Measurements from ENCODE around the gene SUPT20H.
A peak's percentile ranks its signal among the peaks of the same experiment; 100 is the strongest.

The SUPT20H gene

GRCh38 chr13:37001921-37002250 lies 57.6 kb downstream of the SUPT20H start:
- POLR2A ChIA-PET = interaction anchor here (1.9 kb wide), 1 partner anchor 9 kb away, joined by 5 read pairs; no protein-coding TSS in a partner anchor
- DNase-seq (ENCODE audit: extremely low spot score) = no peak
- CTCF ChIA-PET = interaction anchor here (0.9 to 2.8 kb wide), 5 partner anchors 9 to 144 kb away, joined by 3 to 13 read pairs (median 4); no protein-coding TSS in a partner anchor
- TF ChIP-seq, protein P1, sequence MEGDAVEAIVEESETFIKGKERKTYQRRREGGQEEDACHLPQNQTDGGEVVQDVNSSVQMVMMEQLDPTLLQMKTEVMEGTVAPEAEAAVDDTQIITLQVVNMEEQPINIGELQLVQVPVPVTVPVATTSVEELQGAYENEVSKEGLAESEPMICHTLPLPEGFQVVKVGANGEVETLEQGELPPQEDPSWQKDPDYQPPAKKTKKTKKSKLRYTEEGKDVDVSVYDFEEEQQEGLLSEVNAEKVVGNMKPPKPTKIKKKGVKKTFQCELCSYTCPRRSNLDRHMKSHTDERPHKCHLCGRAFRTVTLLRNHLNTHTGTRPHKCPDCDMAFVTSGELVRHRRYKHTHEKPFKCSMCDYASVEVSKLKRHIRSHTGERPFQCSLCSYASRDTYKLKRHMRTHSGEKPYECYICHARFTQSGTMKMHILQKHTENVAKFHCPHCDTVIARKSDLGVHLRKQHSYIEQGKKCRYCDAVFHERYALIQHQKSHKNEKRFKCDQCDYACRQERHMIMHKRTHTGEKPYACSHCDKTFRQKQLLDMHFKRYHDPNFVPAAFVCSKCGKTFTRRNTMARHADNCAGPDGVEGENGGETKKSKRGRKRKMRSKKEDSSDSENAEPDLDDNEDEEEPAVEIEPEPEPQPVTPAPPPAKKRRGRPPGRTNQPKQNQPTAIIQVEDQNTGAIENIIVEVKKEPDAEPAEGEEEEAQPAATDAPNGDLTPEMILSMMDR (IDR thresholded peaks at IDR 0.05; ENCODE audit: control extremely low read depth, extremely low read depth, low read depth, missing control alignments) = no peak

GRCh38 chr13:36999054-36999714 lies 60.3 kb downstream of the SUPT20H start, which contains the start of gene ALG5:
ALG5 (minus strand) TSS chr13:36999340; CDS start chr13:36999300, 40 bp downstream.
- ChIA-PET POLR2A (no interaction called here), CTCF (interaction anchor here (0.6 to 3.8 kb wide), 13 partner anchors 9 to 658 kb away, joined by 3 to 27 read pairs (median 4); no protein-coding TSS in a partner anchor)
- TF ChIP-seq, protein P1 (IDR thresholded peaks at IDR 0.05; ENCODE audit: control extremely low read depth, extremely low read depth, low read depth, missing control alignments) = peak; percentile 99
- DNase-seq (ENCODE audit: extremely low spot score) = peak; percentile 90

- CTCF ChIA-PET = interaction anchor here (0.6 to 3.8 kb wide), 9 partner anchors 8 to 657 kb away, joined by 3 to 27 read pairs (median 8); no protein-coding TSS in a partner anchor
- POLR2A ChIA-PET = no interaction called here
- TF ChIP-seq, protein P1 (IDR thresholded peaks at IDR 0.05; ENCODE audit: control extremely low read depth, extremely low read depth, low read depth, missing control alignments) = no peak
- DNase-seq (ENCODE audit: extremely low spot score) = peak; percentile 11
Observed at GRCh38 chr13:36998624-36999041, 60.9 kb downstream of the SUPT20H start.

- TF ChIP-seq, protein P1 (IDR thresholded peaks at IDR 0.05; ENCODE audit: control extremely low read depth, extremely low read depth, low read depth, missing control alignments) = no peak
- ChIA-PET POLR2A (no interaction called here), CTCF (interaction anchor here (1.0 to 3.8 kb wide), 4 partner anchors 15 to 141 kb away, joined by 3 to 18 read pairs (median 8); no protein-coding TSS in a partner anchor)
- DNase-seq (ENCODE audit: extremely low spot score) = no peak
Observed at GRCh38 chr13:36997716-36998427, 61.6 kb downstream of the SUPT20H start.

DNA sequence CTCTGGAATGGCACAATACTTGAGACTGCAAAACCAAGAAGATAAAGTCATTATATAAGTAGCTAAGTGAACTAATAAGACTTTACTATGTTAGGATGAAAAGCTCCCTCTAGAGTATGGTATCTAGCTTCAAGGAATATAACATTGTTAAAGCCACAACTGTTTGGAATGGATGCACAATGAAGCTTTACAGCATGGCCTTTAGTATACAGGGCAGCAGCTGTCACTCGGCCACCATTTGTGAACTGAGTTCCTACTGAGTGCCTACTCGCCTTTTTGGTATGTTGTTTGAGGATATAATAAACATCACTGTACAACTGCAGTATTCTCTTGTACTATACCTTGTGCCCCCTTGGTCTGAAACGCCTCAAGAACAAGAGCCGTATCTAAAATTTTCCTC lies 67.1 kb downstream of the SUPT20H start:
- no peak for DNase-seq (ENCODE audit: extremely low spot score)
- POLR2A ChIA-PET = no interaction called here
- CTCF ChIA-PET = interaction anchor here (1.3 to 3.9 kb wide), 3 partner anchors 10 to 24 kb away, joined by 3 to 30 read pairs (median 6); no protein-coding TSS in a partner anchor
- TF ChIP-seq, protein P1 (IDR thresholded peaks at IDR 0.05; ENCODE audit: control extremely low read depth, extremely low read depth, low read depth, missing control alignments) = no peak

- CTCF ChIA-PET = interaction anchor here (1.0 to 1.3 kb wide), 3 partner anchors 10 to 16 kb away, joined by 3 to 4 read pairs (median 3); no protein-coding TSS in a partner anchor
- no peak for DNase-seq (ENCODE audit: extremely low spot score)
- POLR2A ChIA-PET = no interaction called here
- TF ChIP-seq, protein P1 (IDR thresholded peaks at IDR 0.05; ENCODE audit: control extremely low read depth, extremely low read depth, low read depth, missing control alignments) = no peak
Observed at GRCh38 chr13:36986462-36987240, 72.8 kb downstream of the SUPT20H start.
